ENCODE data around the gene FIZ1. TPM values are rescaled to one million over a fixed set of nuclear protein-coding genes. Genes with fewer than 3 reads are reported as not detected.

Gene FIZ1
- total RNA-seq, 1 experiment from 2014 or later = 29.3 TPM

- intact Hi-C loops (cut with micrococcal nuclease; ENCODE audit: unreplicated experiment) = loop anchor here (5.0 kb wide), 1 partner anchor 147 kb away; the partner anchor contains the start of genes C19orf85 and ISOC2
- BruUV-seq (replicated peaks) = no TSS peak
- CTCF ChIA-PET = no interaction called here
These were observed 10.0 kb upstream of the FIZ1 start for GRCh38 chr19:55609326-55609725.

GRCh38 chr19:55606817-55607216 is 7.5 kb upstream of the FIZ1 start:
- Histone ChIP-seq H3K4me1 (ENCODE audit: insufficient read depth, low read length, poor library complexity, severe bottlenecking) (peaks cover 14% of the 10 kb centered on the region), H3K4me3 (ENCODE audit: low read depth, low read length, poor library complexity, severe bottlenecking) (peak overlapping the region; percentile 96), H3K9me3 (ENCODE audit: low read depth, low read length, poor library complexity, severe bottlenecking) (no peaks in the 10 kb centered on the region), H3K27ac (ENCODE audit: low read depth, low read length, poor library complexity, severe bottlenecking) (peak overlapping the region; percentile 93), H3K27me3 (replicated peaks; ENCODE audit: insufficient read depth, low read depth, low read length, poor library complexity) (no peaks in the 10 kb centered on the region), H3K36me3 (ENCODE audit: insufficient read depth, low read length, poor library complexity, severe bottlenecking) (peaks cover 8% of the 10 kb centered on the region)
- POLR2A ChIA-PET (ENCODE audit: low non-redundant PET) = interaction anchor here (0.6 kb wide), 1 partner anchor 34 kb away, joined by 3 read pairs; no protein-coding TSS in a partner anchor
- CTCF ChIA-PET = interaction anchor here (0.7 to 2.5 kb wide), 5 partner anchors 17 to 92 kb away, joined by 3 to 6 read pairs (median 5); partner anchors contain the start of genes ZNF579 and ZNF784
- BruUV-seq (replicated peaks) = TSS peak; percentile 34
- no peak for TF ChIP-seq EZH2 (IDR thresholded peaks at IDR 0.05; ENCODE audit: borderline replicate concordance, low read depth, low read length, poor library complexity, severe bottlenecking)
- TF ChIP-seq CTCF (conservative IDR thresholded peaks at IDR 0.05; ENCODE audit: low read depth, low read length) = no peak
- DNase-seq (ENCODE audit: low spot score) = no peak
- intact Hi-C loops (cut with micrococcal nuclease; ENCODE audit: unreplicated experiment) = loop anchor here (1.0 to 5.0 kb wide), 2 partner anchors 90 to 145 kb away; partner anchors contain the start of genes C19orf85 and ISOC2

More at GRCh38 chr19:55609326-55609725, 10.0 kb upstream of the FIZ1 start:
- H3K27me3 ChIP-seq (replicated peaks; ENCODE audit: insufficient read depth, low read depth, low read length, poor library complexity) = no peaks in the 10 kb centered on the region
- no peak overlapping the region for H3K4me3 ChIP-seq (ENCODE audit: low read depth, low read length, poor library complexity, severe bottlenecking)
- H3K36me3 ChIP-seq (ENCODE audit: insufficient read depth, low read length, poor library complexity, severe bottlenecking) = peaks cover 12% of the 10 kb centered on the region
- TF ChIP-seq EZH2 (IDR thresholded peaks at IDR 0.05; ENCODE audit: borderline replicate concordance, low read depth, low read length, poor library complexity, severe bottlenecking) = no peak
- no peak for TF ChIP-seq CTCF (conservative IDR thresholded peaks at IDR 0.05; ENCODE audit: low read depth, low read length)
- peaks cover 14% of the 10 kb centered on the region for H3K4me1 ChIP-seq (ENCODE audit: insufficient read depth, low read length, poor library complexity, severe bottlenecking)
- no peaks in the 10 kb centered on the region for H3K9me3 ChIP-seq (ENCODE audit: low read depth, low read length, poor library complexity, severe bottlenecking)
- no peak for DNase-seq (ENCODE audit: low spot score)
- POLR2A ChIA-PET (ENCODE audit: low non-redundant PET) = no interaction called here
- no peak overlapping the region for H3K27ac ChIP-seq (ENCODE audit: low read depth, low read length, poor library complexity, severe bottlenecking)

DNA sequence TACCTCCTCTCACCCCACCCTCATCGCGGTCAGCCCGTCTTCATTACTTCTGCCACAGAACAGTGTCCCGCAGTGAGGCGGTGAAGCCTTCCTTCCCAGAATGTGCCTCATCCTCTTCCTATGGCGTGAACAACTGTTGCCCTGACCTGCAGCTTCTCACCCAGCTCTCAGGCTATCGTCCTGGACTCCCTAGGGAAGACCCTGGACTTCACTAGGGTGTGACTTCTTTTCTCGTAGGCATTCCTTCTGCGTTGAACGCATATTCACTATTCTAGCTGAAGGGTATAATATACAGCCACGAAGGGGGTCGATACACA is 7.1 kb upstream of the FIZ1 start:
- H3K27me3 ChIP-seq (replicated peaks; ENCODE audit: insufficient read depth, low read depth, low read length, poor library complexity) = no peaks in the 10 kb centered on the region
- no peaks in the 10 kb centered on the region for H3K9me3 ChIP-seq (ENCODE audit: low read depth, low read length, poor library complexity, severe bottlenecking)
- CTCF ChIA-PET = interaction anchor here (0.6 to 2.5 kb wide), 7 partner anchors 18 to 446 kb away, joined by 3 to 20 read pairs (median 5); partner anchors contain the start of genes ZNF579 and ZNF784
- peaks cover 14% of the 10 kb centered on the region for H3K4me1 ChIP-seq (ENCODE audit: insufficient read depth, low read length, poor library complexity, severe bottlenecking)
- POLR2A ChIA-PET (ENCODE audit: low non-redundant PET) = interaction anchor here (0.6 kb wide), 1 partner anchor 34 kb away, joined by 3 read pairs; no protein-coding TSS in a partner anchor
- H3K27ac ChIP-seq (ENCODE audit: low read depth, low read length, poor library complexity, severe bottlenecking) = peak overlapping the region; percentile 93
- BruUV-seq (replicated peaks) = no TSS peak
- no peak for DNase-seq (ENCODE audit: low spot score)
- TF ChIP-seq EZH2 (IDR thresholded peaks at IDR 0.05; ENCODE audit: borderline replicate concordance, low read depth, low read length, poor library complexity, severe bottlenecking) (no peak), CTCF (conservative IDR thresholded peaks at IDR 0.05; ENCODE audit: low read depth, low read length) (no peak)
- intact Hi-C loops (cut with micrococcal nuclease; ENCODE audit: unreplicated experiment) = loop anchor here (1.0 to 5.0 kb wide), 2 partner anchors 89 to 144 kb away; partner anchors contain the start of genes C19orf85 and ISOC2
- H3K4me3 ChIP-seq (ENCODE audit: low read depth, low read length, poor library complexity, severe bottlenecking) = peak overlapping the region; percentile 96
- H3K36me3 ChIP-seq (ENCODE audit: insufficient read depth, low read length, poor library complexity, severe bottlenecking) = peaks cover 8% of the 10 kb centered on the region

All from A673 (cell line).